Stimulated activated CD4-positive, alpha-beta T cell treated with anti-CD3 and anti-CD28 coated beads, Interleukin-1b, Interleukin-23, amount 100 ng/mL, for 4 hours (primary cell): ENCODE data around the gene SSR4.
"Not testable (repeated sequence)": the region's sequence is repeated elsewhere in the genome, so short reads cannot be mapped to it uniquely, and the experiment has no call there.

Source experiments
- DNase-seq, 2 donors: peaks; one replicate each; pipeline ENCODE4 v3.0.0-alpha.2; 2020; ENCODE audit warnings: low read depth in 2 of 2

The SSR4 gene

DNA sequence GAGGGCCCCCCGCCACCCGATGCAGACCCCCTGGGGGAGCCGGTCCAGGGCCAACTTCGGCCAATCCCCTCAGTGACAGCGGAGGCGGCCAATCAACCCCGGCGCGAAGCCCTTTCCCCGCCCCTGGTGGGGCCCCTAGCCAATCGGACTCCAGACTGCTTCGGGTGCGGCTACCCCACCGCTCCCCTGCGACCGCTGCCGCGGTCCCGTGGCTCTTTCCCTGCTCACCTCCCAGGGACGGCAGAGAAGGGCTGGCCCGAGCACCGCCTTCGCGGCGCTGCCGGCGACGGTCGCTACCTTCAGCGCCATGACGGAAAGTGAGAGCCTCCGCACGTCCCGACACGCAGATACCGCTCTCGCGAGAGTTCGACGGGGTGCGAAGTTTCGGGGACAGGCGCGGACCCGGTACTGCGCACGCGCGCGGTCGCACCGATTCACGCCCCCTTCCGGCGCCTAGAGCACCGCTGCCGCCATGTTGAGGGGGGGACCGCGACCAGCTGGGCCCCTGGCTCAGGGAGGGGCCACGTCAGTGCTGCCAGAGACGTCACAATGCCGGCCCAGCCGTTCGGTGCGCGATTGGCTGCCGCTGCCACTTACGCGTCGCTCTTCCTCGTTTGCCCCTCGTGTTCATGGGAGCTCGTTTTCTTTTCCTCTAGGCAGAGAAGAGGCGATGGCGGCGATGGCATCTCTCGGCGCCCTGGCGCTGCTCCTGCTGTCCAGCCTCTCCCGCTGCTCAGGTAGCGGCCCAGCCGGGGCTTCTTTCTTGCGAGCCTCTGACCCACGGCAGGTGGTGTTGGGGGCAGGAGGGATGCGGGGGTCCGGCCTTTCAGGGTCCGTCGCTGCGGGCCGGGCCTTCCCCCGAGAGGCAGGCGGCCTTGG is at the start of gene SSR4, which contains the start of gene IDH3G:
TSS of gene SSR4 (plus strand) at position 651 of the 879 bp plus-strand sequence. CDS start at position 671, 20 bp downstream.
TSS of gene IDH3G (minus strand) at position 358 of the 879 bp plus-strand sequence. CDS start at position 309, 49 bp downstream.
- DNase-seq: peak; percentile 81 to 89

DNA sequence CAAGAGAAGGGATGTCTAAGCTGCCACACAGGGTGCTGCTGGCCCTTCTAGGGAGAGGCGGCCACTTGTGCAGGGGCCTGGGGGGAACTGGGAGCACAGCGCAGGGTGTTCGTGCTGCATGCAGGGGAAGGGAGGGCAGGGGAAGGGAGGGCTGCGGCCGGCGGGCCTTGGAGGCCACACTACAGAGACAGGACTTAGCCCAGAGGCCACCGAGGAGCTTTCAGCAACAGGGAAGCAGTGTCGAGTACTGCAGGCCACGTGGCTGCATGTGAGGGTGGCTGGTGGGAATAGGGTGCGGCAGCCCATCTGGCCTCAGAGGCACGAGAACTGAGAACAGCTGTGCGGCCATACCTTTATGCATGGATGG is 49.4 kb upstream of the SSR4 start:
- not testable (repeated sequence) for DNase-seq

DNA sequence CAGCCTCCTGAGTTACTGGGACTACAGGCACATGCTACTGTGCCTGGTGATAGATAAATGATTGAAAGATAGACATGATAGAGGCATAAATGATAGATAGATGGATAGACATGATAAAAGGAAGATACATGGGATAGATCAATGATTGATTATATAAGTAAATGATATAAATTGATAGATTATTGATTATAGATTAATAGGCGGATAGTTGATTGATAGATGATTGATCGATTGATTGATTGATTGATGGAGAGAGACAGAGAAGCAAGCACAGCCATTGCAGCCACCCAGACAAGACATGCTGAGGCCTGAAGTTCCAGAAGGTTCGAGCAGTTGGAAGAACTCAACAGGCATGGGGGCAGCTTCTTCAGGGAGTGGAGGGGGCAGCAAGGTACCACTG is 48.1 kb upstream of the SSR4 start:
- DNase-seq: no peak

DNA sequence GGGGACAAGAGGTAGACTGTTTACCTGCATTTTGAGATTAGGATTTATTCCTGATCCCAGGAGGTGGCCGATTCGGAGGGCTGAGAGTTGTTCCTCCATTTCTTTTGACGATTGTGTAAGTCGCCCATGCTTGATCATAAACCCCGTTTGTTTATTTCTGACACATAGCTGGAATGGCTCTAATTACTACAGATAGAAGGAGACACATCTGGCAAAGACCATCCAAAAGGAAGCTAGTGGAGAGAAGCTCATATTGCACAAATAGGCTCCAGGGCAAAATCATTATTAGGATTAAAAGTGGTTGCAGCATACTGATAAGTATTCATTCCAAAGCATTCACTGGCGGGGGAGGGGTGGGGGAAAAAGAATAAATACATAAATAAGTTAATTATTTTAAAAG is 47.5 kb upstream of the SSR4 start:
- not testable (repeated sequence) for DNase-seq

DNA sequence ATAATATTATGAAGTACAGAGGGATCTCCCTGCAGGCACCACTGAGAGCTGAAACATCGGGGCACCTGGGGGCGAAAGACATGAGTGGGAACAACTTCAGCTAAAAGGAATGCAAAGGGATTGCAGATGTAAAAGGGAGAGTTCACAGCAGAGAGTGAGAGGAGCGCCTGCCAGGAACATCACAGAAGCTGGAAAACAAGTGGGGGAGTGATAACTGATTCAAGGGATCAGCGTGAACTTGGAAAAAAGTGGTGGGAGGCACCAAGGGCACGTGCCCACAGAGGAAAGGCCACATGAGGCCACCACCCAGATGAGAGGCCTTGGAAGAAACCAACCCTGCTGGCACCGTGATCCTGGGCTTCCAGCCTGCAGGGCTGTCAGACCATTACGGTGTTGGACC is 45.5 kb upstream of the SSR4 start:
- DNase-seq: not testable (repeated sequence)

DNA sequence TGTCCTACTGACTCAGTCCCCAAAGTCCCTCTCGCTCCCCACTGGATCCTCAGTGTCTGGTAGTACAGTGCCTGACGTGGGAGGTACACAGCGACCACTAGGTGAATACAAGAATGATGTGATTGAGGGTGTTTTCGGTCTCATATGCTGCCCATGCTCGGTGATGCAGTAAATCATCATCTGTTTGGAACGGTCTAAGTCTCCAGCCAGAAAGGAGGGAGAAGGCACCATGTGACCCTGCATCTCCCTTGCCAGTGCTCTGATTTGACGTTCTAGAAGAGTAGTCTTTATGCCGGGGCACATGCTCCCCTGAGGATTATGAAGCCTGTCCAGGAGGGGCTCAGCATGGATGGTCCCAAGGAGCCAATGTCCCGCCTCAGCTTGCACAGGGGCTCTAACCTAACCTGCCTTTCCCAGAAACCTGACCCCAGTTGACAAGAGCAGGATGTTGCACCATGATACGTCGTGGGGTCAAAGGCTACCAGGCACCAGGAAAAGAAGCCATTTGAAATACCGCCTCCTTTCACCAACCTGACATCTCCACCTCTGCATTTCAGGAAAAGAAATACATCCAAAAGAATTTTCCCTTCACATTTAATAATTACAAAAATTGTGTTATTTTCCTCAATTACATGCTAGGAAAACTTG is 44.2 kb upstream of the SSR4 start:
- DNase-seq: no peak

DNA sequence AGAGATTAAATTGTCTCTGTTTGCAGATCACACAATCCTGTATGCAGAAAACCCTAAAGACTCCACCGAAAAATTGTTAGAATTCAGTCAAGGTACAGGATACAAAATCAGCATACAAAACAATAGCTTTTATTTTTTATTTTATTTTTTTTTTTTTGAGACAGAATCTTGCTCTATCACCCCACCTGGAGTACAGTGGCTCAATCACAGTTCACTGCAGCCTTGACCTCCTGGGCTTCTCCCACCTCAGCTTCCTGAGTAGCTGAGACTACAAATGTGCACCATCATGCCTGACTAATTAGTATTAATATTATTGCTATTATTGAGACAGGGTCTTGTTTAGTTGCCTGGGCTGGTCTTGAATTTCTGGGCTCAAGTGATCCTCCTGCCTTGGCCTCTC is 39.3 kb upstream of the SSR4 start:
- no peak for DNase-seq

DNA sequence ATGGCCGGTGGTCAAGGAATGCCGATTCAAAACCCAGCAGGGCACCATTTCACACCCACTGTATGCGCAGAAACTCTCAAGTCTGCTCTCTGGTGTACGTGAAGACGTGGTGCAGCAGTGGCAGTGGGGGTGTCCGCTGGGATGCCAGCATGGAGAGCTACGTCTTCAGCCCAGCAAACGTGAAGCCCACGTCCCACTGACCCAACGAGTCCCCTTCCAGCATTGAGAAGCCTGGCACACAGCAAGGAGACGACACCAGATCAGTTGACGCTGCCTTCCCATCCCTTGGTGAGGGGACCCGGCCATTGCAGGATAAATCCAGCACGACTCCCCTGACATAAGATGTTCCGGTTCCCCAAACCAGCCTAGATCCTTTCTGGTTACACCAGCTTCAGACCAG is 32.6 kb upstream of the SSR4 start:
- no peak for DNase-seq

DNA sequence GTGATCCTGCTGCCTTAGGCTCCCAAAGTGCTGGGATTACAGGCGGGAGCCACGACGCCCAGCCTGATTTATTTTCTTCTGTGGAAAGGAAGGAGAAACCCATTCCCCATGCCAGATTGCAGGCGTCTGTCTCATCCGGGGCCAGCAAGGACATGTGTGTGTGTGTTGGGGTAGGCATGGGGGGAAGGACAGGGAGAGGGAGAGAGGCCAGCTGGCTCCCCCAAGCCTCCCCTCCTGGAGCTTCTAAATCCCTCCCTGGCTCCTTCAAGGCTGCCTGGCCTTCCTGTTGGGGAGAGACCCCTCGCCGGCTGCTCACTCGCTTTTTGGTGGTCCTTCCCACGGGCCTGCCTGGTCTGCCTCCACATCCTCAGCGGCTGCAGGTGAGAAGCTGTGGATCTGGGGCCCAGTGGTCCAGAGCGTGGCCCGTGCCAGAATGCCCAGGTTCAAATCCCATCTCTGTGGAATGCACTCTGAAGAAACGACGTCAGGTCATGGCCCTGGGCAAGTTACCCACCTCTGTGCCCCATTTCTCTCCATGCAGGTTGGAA is 31.8 kb upstream of the SSR4 start:
- DNase-seq: no peak

DNA sequence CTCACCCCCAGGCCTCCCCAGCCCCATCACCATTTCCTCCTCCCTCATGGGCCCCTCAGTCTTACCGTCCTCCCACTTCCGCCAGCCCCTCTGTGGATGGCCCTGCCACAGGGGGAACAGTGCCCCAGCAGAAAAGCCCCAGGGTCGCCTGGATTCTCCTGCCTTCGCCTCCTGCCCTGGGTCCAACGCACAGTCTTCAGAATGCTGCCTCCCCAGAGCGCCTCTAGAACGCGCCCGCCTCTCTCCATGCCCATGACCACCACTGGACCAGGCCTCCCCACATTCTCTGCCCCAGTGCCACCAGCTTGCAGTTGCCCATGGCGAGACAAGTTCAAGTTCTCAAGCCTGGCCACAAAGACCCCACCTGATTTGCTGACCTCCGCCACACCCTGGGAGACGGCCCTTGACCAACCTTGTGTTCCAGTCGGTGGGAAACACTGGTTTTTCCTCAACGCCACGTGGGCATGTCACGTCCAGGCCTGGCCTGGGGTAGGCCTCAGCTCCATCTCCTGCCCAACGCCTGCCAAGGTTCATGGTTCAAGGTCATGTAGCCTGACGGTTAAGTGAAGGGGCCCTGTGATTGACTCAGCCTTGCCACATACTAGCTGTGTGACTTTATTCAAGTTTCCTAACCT is 31.1 kb upstream of the SSR4 start:
- DNase-seq: no peak

DNA sequence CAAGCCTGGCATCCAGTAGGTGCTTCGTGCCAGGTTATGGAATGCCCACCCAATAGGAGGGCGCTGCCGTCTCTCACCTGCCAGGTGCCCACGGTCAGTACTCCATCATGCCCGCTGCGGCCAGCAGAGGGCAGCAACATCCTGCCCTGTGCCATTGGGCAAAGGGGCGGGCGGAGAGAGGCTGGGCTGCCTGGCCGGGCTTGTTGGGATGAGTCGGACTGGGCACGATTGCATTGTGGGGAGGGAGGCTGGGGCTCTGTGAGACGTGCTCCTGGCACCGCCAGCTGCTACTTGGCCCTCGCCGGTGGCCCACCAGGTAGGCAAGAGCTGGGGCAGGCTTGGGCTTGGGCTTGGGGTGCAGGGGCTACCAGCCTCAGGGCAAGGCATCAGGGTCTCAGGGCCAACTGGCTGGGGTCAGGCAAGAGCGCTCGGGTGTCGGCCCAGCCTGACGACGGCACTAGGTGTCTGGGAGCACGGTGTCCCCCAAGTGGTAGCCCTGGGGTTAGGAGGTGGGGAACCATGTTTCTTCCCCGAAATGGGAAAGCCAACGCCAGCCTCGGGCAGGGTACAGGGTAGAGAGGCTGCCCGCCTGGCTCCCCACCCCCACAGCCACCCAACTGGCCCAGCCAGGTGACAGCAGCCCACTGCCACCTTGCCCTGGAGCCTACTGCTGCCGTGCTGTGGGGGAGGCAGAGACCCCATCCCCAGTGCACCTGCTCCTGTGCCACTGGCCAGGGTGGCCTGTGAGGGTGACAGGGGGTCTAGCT is 30.3 kb upstream of the SSR4 start, which contains the start of gene PLXNB3:
TSS of gene PLXNB3 (plus strand) at position 261 of the 767 bp plus-strand sequence. CDS start 1,287 bp downstream, outside the sequence.
- DNase-seq: peak; percentile 68 to 70

DNA sequence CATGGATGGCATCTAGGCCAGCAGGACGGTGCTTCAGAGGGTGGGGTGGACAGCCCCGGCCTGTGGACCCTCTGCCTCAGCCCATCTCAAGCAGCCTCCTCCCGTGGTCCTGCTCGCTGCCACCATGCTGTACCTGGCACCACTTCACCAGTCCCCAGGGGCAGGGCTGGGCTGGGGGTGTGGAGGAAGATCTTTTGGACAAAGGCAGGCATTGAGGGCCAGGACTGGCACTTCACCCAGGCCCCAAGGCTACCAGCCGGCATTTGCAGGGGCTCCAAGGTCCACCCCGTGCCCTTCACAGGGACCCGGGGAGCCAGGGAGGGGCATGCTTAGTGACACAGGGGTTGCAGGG is 29.7 kb upstream of the SSR4 start:
- DNase-seq: no peak

DNA sequence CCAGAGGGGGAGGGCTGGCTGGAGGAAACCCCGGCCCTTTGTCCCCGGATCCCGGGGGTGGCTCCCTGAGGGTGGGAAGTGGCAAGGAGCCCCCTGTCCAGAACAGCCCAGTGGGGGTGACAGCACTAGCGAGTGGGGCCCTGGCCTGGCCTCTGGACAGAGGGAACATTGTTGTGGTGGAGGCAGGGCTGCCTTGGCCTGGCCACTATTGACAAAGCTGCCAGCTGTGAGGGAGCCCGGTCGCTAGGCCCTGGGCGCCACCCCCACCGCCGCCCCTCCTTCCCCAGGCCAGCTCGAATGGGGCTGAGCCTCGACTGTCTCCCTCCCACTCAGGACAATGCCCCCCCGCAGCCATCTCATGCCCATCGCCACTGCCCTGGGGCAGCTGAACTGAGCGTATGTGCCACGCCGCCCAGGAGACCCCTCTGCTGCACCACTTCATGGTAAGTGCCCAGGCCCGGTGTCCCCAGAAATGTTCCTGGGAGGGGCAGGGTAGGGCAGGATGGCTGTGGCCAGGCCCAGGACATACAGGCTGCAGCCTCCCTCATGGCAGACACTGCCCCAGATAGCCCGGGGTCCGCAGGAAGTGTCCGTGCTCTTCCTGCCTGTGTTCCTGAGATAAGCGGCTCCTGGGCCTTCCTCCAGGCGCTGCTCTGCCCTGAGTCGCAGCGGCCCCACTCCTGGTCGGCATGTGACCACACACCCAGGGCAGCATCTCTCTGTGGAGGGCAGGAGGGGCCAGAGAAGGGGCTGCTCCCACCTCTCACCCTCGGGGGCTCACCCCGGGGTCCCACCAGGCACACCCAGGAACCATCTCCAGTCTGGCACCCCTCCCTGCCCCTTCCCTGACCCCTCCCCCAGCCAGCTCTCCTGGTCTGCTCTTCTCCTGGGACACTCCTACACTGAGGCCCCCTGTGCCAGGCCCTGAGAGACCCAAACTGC is 29.1 kb upstream of the SSR4 start:
- DNase-seq: no peak

DNA sequence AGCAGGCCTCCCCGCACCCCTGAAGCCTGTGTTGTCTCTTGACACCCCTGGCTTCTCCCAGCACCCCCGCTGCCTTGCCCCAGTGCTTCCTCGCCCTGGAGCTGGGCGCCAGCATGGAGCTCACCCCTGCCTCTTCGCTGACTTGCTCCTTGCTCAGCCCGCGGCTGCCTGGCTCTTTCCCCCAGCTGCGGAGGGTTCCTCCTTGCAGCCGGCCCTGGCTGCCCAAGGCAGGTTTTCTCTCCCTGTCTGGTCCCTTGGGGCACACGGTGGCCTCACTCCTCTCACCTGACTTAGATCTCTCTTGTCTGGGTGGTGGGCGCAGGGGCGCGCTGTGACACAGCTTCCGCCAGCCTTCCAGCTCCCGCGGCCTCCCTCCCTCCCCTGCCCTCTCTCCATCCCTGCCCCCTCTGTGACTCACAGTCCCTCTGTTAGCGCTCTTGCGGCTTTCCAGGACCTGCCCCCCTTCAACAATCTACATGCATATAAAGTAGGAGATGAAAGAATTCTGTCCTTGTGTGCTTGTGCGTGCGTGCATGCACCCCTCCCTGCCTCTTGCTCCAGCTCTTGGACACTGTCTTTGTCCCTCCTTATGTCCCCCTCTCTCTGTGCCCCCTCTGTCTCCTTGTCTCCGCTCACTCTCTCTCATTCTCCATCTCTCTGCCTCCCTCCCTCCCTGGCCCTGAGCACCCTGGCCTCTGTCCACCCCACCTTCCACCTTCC is 28.2 kb upstream of the SSR4 start:
- peak in 1 of 2 donors; percentile 14 for DNase-seq

DNA sequence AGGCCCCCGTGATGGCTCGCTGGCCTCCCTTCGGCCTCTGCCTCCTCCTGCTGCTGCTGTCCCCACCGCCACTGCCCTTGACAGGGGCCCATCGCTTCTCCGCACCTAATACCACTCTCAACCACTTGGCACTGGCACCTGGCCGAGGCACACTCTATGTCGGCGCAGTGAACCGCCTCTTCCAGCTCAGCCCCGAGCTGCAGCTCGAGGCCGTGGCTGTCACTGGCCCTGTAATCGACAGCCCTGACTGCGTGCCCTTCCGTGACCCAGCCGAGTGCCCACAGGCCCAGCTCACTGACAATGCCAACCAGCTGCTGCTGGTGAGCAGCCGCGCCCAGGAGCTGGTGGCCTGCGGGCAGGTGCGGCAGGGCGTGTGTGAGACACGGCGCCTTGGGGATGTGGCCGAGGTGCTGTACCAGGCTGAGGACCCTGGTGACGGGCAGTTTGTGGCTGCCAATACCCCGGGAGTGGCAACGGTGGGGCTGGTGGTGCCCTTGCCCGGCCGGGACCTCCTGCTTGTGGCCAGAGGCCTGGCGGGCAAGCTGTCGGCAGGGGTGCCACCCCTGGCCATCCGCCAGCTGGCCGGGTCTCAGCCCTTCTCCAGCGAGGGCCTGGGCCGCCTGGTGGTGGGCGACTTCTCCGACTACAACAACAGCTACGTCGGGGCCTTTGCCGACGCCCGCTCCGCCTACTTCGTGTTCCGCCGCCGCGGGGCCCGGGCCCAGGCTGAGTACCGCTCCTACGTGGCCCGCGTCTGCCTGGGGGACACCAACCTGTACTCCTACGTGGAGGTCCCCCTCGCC is 27.4 kb upstream of the SSR4 start:
- no peak for DNase-seq

DNA sequence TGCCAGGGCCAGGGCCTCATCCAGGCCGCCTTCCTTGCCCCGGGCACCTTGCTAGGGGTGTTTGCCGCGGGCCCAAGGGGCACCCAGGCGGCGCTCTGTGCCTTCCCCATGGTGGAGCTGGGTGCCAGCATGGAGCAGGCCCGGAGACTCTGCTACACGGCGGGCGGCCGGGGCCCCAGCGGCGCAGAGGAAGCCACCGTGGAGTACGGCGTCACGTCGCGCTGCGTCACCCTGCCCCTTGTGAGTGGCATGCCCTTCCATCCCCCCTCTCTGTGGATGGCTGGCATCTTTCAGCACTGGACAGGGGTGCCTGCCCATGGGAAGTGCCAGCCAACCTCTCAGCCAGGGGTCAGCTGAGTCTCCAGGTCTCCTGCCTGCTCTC is 26.8 kb upstream of the SSR4 start:
- DNase-seq: no peak

DNA sequence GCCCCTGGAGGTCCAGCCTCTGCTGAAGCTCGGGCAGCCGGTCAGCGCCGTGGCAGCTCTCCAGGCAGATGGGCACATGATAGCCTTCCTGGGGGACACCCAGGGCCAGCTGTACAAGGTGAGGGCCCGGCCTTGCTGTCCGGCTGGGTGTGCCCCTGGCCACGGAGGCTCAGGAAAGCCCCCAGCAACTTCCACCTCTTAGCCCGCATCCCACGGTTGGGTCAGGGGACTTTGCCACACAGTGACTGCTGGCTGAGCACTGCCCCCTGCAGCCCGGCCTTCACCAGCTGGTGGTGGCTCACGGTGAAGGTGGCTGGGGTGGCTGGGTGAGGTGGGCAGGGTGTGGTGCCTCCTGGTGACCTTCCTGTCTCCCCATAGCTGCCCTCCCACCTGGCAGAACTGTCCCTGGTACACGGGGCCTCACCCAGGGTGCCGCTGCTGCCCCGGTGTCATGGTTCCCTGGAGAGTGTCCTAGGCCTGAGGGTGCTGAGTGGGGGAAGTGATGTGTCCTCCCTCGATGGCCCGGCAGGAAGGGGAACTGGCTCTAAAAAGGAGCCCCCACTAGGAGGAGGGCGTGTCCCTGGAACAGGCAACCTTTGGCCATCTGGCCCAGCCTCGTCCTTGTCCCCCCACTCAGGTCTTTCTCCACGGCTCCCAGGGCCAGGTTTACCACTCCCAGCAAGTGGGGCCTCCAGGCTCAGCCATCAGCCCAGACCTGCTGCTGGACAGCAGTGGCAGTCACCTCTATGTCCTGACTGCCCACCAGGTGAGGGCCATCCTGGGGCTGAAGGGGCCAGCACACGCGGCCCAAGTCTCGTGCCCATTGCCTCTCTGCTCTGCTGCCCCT is 25.9 kb upstream of the SSR4 start:
- no peak for DNase-seq
